ENCODE data around the gene MAP3K10. TPM values are rescaled to one million over a fixed set of nuclear protein-coding genes. Genes with fewer than 3 reads are reported as not detected.
A peak's percentile ranks its signal among the peaks of the same experiment; 100 is the strongest.

MAP3K10 gene
- total RNA-seq, 1 donor from 2014 or later, result 17.2 TPM

GRCh38 chr19:40257096-40257517 lies 65.9 kb downstream of the MAP3K10 start:
- TF ChIP-seq, protein P1, sequence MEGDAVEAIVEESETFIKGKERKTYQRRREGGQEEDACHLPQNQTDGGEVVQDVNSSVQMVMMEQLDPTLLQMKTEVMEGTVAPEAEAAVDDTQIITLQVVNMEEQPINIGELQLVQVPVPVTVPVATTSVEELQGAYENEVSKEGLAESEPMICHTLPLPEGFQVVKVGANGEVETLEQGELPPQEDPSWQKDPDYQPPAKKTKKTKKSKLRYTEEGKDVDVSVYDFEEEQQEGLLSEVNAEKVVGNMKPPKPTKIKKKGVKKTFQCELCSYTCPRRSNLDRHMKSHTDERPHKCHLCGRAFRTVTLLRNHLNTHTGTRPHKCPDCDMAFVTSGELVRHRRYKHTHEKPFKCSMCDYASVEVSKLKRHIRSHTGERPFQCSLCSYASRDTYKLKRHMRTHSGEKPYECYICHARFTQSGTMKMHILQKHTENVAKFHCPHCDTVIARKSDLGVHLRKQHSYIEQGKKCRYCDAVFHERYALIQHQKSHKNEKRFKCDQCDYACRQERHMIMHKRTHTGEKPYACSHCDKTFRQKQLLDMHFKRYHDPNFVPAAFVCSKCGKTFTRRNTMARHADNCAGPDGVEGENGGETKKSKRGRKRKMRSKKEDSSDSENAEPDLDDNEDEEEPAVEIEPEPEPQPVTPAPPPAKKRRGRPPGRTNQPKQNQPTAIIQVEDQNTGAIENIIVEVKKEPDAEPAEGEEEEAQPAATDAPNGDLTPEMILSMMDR (IDR thresholded peaks at IDR 0.05), result no peak
- intact Hi-C loops (cut with DNase I), result no loop called here
- H3K36me3 ChIP-seq, result peaks cover 41% of the 10 kb centered on the region
- DNase-seq, result no peak
- H3K27me3 ChIP-seq, result no peaks in the 10 kb centered on the region
- peak; percentile 28 for ATAC-seq
- H3K4me1 ChIP-seq, result peaks cover 3% of the 10 kb centered on the region
- no peak overlapping the region for H3K27ac ChIP-seq
- no peaks in the 10 kb centered on the region for H3K9me3 ChIP-seq
- H3K4me3 ChIP-seq, result no peak overlapping the region

GRCh38 chr19:40261631-40262030 lies 70.4 kb downstream of the MAP3K10 start:
- DNase-seq, result no peak
- TF ChIP-seq, protein P1 (IDR thresholded peaks at IDR 0.05), result no peak
- no peaks in the 10 kb centered on the region for H3K9me3 ChIP-seq
- H3K27ac ChIP-seq, result no peak overlapping the region
- H3K4me3 ChIP-seq, result no peak overlapping the region
- no peaks in the 10 kb centered on the region for H3K27me3 ChIP-seq
- peaks cover 3% of the 10 kb centered on the region for H3K4me1 ChIP-seq
- intact Hi-C loops (cut with DNase I), result no loop called here
- peaks cover 30% of the 10 kb centered on the region for H3K36me3 ChIP-seq
- no peak for ATAC-seq

DNA sequence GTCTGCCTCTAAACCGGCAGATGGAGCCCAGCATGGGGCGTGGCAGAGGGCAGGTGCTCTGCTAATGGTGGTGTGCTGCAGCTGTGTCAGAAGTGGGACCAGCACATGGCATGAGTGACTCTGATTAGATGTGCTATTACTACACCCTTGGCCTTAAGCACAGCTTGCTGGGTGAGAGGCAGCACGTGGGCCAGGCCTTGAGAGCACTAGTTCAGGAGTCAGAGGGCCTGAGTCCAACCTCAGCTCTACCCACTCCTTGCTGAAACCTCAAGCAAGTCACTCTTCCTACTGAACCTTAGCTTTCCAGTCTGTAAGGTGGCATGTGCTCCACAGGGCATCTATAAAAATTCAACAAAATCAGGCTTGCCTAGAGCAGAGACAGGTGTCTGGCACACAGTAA lies 71.2 kb downstream of the MAP3K10 start:
- H3K4me3 ChIP-seq, result no peak overlapping the region
- no peaks in the 10 kb centered on the region for H3K9me3 ChIP-seq
- no peak for ATAC-seq
- DNase-seq, result no peak
- no peak overlapping the region for H3K27ac ChIP-seq
- H3K27me3 ChIP-seq, result no peaks in the 10 kb centered on the region
- intact Hi-C loops (cut with DNase I), result no loop called here
- TF ChIP-seq, protein P1 (IDR thresholded peaks at IDR 0.05), result no peak
- peaks cover 3% of the 10 kb centered on the region for H3K4me1 ChIP-seq
- H3K36me3 ChIP-seq, result peaks cover 27% of the 10 kb centered on the region

GRCh38 chr19:40263440-40264313 lies 72.5 kb downstream of the MAP3K10 start:
- Histone ChIP-seq H3K9me3 (no peaks in the 10 kb centered on the region), H3K4me1 (peaks cover 3% of the 10 kb centered on the region), H3K27ac (no peak overlapping the region), H3K36me3 (peaks cover 27% of the 10 kb centered on the region), H3K4me3 (no peak overlapping the region), H3K27me3 (no peaks in the 10 kb centered on the region)
- DNase-seq (no peak), ATAC-seq (no peak)
- TF ChIP-seq, protein P1 (IDR thresholded peaks at IDR 0.05), result no peak
- intact Hi-C loops (cut with DNase I), result no loop called here

DNA sequence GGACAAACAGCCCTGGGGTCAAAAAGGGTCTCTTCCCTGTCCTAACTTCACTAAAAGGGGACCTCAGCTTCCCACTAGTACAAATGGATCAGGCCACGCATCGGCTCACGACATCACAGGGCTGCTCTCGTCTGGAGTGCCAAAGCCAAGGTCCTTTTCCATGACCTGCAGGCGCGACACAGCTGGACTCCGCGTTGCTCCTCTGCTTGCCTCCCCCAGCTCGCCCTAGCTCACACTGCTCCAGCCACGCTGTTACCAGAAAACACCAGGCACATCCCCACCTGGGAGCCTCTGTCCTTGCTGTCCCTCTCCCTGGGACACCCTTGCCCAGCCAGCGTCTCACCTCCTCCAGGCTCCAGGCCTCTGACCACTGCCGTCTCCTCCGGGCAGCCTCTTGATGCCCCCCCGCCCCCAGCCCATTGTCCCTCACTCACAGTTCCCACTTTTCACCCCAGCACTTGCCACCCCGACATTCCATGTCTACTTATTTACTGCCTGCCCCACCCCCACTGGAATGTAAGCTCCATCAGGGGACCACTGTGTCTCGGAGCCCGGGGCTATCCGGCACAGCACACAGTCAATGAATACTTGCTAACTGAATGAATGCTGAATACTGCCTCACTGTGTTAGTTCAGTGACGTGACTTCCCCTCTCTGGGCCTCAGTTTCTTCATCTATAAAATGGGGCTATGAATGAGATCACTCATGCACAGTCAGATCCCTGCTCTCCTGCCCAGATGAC lies 73.3 kb downstream of the MAP3K10 start:
- Histone ChIP-seq H3K4me3 (no peak overlapping the region), H3K36me3 (peaks cover 27% of the 10 kb centered on the region), H3K9me3 (no peaks in the 10 kb centered on the region), H3K27ac (no peak overlapping the region), H3K27me3 (no peaks in the 10 kb centered on the region), H3K4me1 (peaks cover 3% of the 10 kb centered on the region)
- TF ChIP-seq, protein P1 (IDR thresholded peaks at IDR 0.05), result no peak
- no peak for DNase-seq
- no peak for ATAC-seq
- intact Hi-C loops (cut with DNase I), result no loop called here

Other genes starting within 250 kb of the MAP3K10 start
- 60.5 TPM for gene PSMC4, start 220.3 kb upstream of the MAP3K10 start, total RNA-seq
- gene ZNF546, start 194.4 kb upstream of the MAP3K10 start, total RNA-seq, result 6.7 TPM
- 27.5 TPM for gene ZNF780B, start 135.2 kb upstream of the MAP3K10 start, total RNA-seq
- 14.6 TPM for gene ZNF780A, start 100.5 kb upstream of the MAP3K10 start, total RNA-seq
- gene TTC9B, start 27.0 kb downstream of the MAP3K10 start, total RNA-seq, result not detected
- gene CCNP, start 35.3 kb downstream of the MAP3K10 start, total RNA-seq, result not detected
- gene AKT2, start 93.9 kb downstream of the MAP3K10 start, total RNA-seq, result 103 TPM
- gene C19orf47, start 157.0 kb downstream of the MAP3K10 start, total RNA-seq, result 16.1 TPM
- gene PLD3, start 157.3 kb downstream of the MAP3K10 start, total RNA-seq, result 432 TPM
- gene HIPK4, start 198.8 kb downstream of the MAP3K10 start, total RNA-seq, result 0.64 TPM
- gene PRX, start 222.0 kb downstream of the MAP3K10 start, total RNA-seq, result 36.2 TPM
- 22.1 TPM for gene SERTAD1, start 234.6 kb downstream of the MAP3K10 start, total RNA-seq

Data from upper lobe of right lung (tissue), 1 donor.